ENCODE data around the gene ARHGAP26.

The ARHGAP26 gene

DNA sequence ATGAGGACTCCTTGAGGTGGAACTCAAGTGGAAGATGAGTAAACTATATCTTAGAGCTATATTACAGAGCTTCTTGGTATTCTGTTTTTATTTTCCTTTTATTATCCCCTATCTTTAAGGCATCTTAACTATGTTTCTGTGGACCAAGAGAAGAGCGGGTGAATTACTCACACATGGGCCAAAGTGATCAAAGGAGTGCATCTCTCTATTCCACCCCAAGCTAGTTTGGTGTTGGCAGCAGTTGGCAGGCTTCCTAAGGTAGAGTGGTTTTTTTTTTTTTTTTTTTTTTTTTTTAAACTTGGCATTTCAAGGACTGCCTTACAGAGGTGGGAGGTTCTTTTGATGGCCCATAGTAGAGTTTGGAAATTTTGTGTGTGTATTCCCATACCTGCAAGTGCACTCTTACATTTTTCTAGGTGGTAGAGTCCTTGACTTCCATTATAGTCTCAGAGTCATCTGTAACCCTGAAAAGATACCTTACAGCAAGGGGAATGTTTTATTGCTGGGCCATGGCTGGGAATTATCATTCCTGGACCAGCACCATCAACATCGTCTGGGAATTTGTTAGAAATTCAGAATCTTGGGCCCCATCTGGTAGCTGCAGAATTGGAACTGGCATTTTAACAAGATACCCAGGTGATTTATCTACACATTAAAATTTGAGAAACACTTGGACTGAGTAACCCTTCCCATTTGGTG, 51.0 kb downstream of the ARHGAP26 start:
- TF ChIP-seq, protein P1, sequence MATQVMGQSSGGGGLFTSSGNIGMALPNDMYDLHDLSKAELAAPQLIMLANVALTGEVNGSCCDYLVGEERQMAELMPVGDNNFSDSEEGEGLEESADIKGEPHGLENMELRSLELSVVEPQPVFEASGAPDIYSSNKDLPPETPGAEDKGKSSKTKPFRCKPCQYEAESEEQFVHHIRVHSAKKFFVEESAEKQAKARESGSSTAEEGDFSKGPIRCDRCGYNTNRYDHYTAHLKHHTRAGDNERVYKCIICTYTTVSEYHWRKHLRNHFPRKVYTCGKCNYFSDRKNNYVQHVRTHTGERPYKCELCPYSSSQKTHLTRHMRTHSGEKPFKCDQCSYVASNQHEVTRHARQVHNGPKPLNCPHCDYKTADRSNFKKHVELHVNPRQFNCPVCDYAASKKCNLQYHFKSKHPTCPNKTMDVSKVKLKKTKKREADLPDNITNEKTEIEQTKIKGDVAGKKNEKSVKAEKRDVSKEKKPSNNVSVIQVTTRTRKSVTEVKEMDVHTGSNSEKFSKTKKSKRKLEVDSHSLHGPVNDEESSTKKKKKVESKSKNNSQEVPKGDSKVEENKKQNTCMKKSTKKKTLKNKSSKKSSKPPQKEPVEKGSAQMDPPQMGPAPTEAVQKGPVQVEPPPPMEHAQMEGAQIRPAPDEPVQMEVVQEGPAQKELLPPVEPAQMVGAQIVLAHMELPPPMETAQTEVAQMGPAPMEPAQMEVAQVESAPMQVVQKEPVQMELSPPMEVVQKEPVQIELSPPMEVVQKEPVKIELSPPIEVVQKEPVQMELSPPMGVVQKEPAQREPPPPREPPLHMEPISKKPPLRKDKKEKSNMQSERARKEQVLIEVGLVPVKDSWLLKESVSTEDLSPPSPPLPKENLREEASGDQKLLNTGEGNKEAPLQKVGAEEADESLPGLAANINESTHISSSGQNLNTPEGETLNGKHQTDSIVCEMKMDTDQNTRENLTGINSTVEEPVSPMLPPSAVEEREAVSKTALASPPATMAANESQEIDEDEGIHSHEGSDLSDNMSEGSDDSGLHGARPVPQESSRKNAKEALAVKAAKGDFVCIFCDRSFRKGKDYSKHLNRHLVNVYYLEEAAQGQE (IDR thresholded peaks at IDR 0.05; ENCODE audit: insufficient read depth in 1 of 2, low read depth in 2 of 2, low read length in 2 of 2): no peak
- no peak for TF ChIP-seq POLR2AphosphoS5 (IDR thresholded peaks at IDR 0.05; ENCODE audit: low read depth, low read length)
- TF ChIP-seq SIN3A (IDR thresholded peaks at IDR 0.05; ENCODE audit: borderline replicate concordance, insufficient read depth, low read length): no peak
- TF ChIP-seq TAF1 (IDR thresholded peaks at IDR 0.05; ENCODE audit: borderline replicate concordance, insufficient read depth, low read length): no peak
- TF ChIP-seq FOXP2 (optimal IDR thresholded peaks at IDR 0.05; ENCODE audit: borderline replicate concordance, extremely low read depth, extremely low read length, insufficient read depth): no peak

DNA sequence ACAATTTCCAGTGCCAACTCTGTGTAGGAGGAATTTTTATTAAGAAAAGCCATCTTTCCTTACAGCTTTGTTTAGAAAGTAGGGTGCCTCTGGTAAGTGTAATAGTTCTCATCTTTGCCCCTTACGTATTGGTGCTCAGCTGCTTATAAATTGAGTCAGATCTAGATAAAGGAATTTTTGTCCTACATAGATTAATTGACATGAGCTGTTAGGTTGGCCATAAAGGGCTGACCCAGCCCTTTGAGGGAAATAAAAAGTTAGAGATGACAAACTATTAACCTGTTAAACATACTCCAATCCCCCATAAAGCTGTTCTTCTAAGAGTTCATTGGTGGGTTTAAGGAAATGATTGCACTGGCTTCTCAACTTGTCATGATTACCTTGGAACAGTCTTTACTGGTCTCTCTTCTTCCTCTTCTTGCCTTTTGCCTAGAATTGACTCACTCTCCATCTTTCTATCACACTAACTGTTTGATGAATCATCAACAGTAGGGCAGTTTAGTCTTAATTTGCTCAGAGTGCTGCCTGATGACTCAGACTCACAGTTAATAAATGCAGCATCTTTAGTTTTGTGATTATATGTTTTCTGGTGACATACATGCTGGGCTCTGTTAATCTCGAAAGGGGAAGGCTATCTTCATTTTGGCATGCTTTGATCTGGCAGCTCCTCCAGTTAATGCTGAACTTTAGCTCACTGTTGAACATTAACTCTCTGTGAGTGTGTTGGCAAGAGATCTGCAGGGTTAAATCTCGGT, 51.7 kb downstream of the ARHGAP26 start:
- TF ChIP-seq, protein P1 (IDR thresholded peaks at IDR 0.05; ENCODE audit: insufficient read depth in 1 of 2, low read depth in 2 of 2, low read length in 2 of 2): no peak
- TF ChIP-seq FOXP2 (optimal IDR thresholded peaks at IDR 0.05; ENCODE audit: borderline replicate concordance, extremely low read depth, extremely low read length, insufficient read depth) (no peak), TAF1 (IDR thresholded peaks at IDR 0.05; ENCODE audit: borderline replicate concordance, insufficient read depth, low read length) (no peak), SIN3A (IDR thresholded peaks at IDR 0.05; ENCODE audit: borderline replicate concordance, insufficient read depth, low read length) (no peak), POLR2AphosphoS5 (IDR thresholded peaks at IDR 0.05; ENCODE audit: low read depth, low read length) (no peak)

DNA sequence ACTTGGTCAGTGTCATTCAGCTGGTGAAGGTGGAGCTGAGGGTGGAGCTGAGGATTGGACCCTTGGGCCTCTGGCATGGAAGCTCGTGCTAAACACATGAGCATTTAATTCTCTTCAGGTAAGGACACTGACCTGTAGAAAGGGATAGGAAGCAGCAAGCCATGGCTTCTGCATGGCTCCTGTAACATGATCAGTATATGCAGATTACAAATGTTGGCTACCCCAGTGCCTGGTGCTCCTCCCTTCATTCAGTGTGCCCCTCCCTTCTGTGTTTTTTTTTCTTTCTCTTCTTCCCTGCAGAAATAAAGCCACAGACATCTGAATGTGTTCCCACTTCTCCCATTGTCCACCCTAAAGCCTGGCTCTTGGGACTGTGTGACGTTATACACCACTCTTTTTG, 52.9 kb downstream of the ARHGAP26 start:
- TF ChIP-seq SIN3A (IDR thresholded peaks at IDR 0.05; ENCODE audit: borderline replicate concordance, insufficient read depth, low read length) (no peak), POLR2AphosphoS5 (IDR thresholded peaks at IDR 0.05; ENCODE audit: low read depth, low read length) (no peak), FOXP2 (optimal IDR thresholded peaks at IDR 0.05; ENCODE audit: borderline replicate concordance, extremely low read depth, extremely low read length, insufficient read depth) (no peak), TAF1 (IDR thresholded peaks at IDR 0.05; ENCODE audit: borderline replicate concordance, insufficient read depth, low read length) (no peak)
- TF ChIP-seq, protein P1 (IDR thresholded peaks at IDR 0.05; ENCODE audit: insufficient read depth in 1 of 2, low read depth in 2 of 2, low read length in 2 of 2): no peak

DNA sequence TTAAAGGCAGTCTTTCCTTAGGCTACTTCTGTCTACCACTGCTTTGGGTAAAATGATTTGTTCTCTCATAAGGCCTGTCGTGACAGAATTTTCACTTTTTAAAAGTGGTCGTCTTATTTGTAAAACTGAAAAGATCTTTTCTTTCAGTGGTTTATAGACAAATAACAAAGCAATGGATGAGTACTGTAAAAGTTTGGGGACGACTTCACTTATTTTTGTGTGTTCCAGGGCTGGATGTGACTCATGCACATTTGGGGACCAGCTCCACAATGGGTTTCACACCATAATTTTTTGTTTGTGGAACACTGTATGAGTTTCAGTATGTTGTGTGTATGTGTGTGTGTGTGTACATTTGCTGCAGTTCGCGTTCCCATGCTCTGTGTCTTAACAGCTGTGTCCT, 53.6 kb downstream of the ARHGAP26 start:
- no peak for TF ChIP-seq FOXP2 (optimal IDR thresholded peaks at IDR 0.05; ENCODE audit: borderline replicate concordance, extremely low read depth, extremely low read length, insufficient read depth)
- TF ChIP-seq SIN3A (IDR thresholded peaks at IDR 0.05; ENCODE audit: borderline replicate concordance, insufficient read depth, low read length): no peak
- no peak for TF ChIP-seq POLR2AphosphoS5 (IDR thresholded peaks at IDR 0.05; ENCODE audit: low read depth, low read length)
- TF ChIP-seq TAF1 (IDR thresholded peaks at IDR 0.05; ENCODE audit: borderline replicate concordance, insufficient read depth, low read length): no peak
- TF ChIP-seq, protein P1 (IDR thresholded peaks at IDR 0.05; ENCODE audit: insufficient read depth in 1 of 2, low read depth in 2 of 2, low read length in 2 of 2): no peak

All from PFSK-1 (cell line).